HTR-8/SVneo (cell line): ENCODE measurements around the gene FOXI1.

ENCODE experiments used
- DNase-seq: peaks from one replicate; pipeline ENCODE4 v3.0.0; 2011; ENCODE audit warnings: low spot score, mixed read lengths; ENCODE audit not compliant: insufficient read length
- FAIRE-seq: peaks from 2 replicates; lab custom pipeline; 2011; peaks lifted over from hg19 to GRCh38; lab: Jason Lieb, UNC

The FOXI1 gene

GRCh38 chr5:170105642-170106611, at the start of gene FOXI1:
Gene FOXI1, plus strand, starts transcription at chr5:170105897. Its CDS starts 61 bp downstream, at chr5:170105958.
- DNase-seq = no peak
- FAIRE-seq = no peak

GRCh38 chr5:170056561-170057267, 49.0 kb upstream of the FOXI1 start:
- peak; percentile 14 for DNase-seq
- FAIRE-seq = no peak

- no peak for DNase-seq
- FAIRE-seq = no peak
Observed at GRCh38 chr5:170057311-170057710, 48.4 kb upstream of the FOXI1 start.

- DNase-seq (no peak), FAIRE-seq (no peak)
Observed at GRCh38 chr5:170059221-170059620, 46.5 kb upstream of the FOXI1 start.

- FAIRE-seq (no peak), DNase-seq (no peak)
Observed at GRCh38 chr5:170067152-170067551, 38.5 kb upstream of the FOXI1 start.

GRCh38 chr5:170067574-170068170, 38.0 kb upstream of the FOXI1 start:
- DNase-seq = no peak
- FAIRE-seq = no peak

- FAIRE-seq = no peak
- no peak for DNase-seq
Observed at GRCh38 chr5:170069512-170069911, 36.2 kb upstream of the FOXI1 start.

- FAIRE-seq (no peak), DNase-seq (peak; percentile 66)
Observed at GRCh38 chr5:170070556-170071412, 34.9 kb upstream of the FOXI1 start.

- DNase-seq (no peak), FAIRE-seq (no peak)
Observed at GRCh38 chr5:170071748-170072147, 33.9 kb upstream of the FOXI1 start.

GRCh38 chr5:170075696-170076095, 30.0 kb upstream of the FOXI1 start:
- FAIRE-seq (no peak), DNase-seq (no peak)

- FAIRE-seq = no peak
- no peak for DNase-seq
Observed at GRCh38 chr5:170076211-170076610, 29.5 kb upstream of the FOXI1 start.

- DNase-seq (no peak), FAIRE-seq (no peak)
Observed at GRCh38 chr5:170076739-170077138, 29.0 kb upstream of the FOXI1 start.

GRCh38 chr5:170077526-170077925, 28.2 kb upstream of the FOXI1 start:
- DNase-seq (no peak), FAIRE-seq (no peak)

GRCh38 chr5:170078458-170078857, 27.2 kb upstream of the FOXI1 start:
- FAIRE-seq = no peak
- DNase-seq = no peak

GRCh38 chr5:170078931-170079330, 26.8 kb upstream of the FOXI1 start:
- FAIRE-seq = no peak
- DNase-seq = no peak

- DNase-seq (no peak), FAIRE-seq (no peak)
Observed at GRCh38 chr5:170080217-170080616, 25.5 kb upstream of the FOXI1 start.

- FAIRE-seq = no peak
Observed at GRCh38 chr5:170080786-170081445, 24.8 kb upstream of the FOXI1 start.

GRCh38 chr5:170081616-170082015, 24.1 kb upstream of the FOXI1 start:
- DNase-seq (no peak), FAIRE-seq (no peak)

More at GRCh38 chr5:170080786-170081445, 24.8 kb upstream of the FOXI1 start:
- no peak for DNase-seq

GRCh38 chr5:170082701-170083100, 23.0 kb upstream of the FOXI1 start:
- DNase-seq = no peak
- no peak for FAIRE-seq
